Measurements from ENCODE around the gene THYN1.

- TF ChIP-seq POLR2A (IDR thresholded peaks at IDR 0.05) (no peak), CTCF (IDR thresholded peaks at IDR 0.05) (no peak)
Observed at GRCh38 chr11:134240592-134240991, 12.6 kb downstream of the THYN1 start.

Measured in Peyer's patch (tissue), 4 donors.